H1 (cell line): Measurements from ENCODE around the gene TOMM5. TPM values are rescaled to one million over a fixed set of nuclear protein-coding genes. Genes with fewer than 3 reads are reported as not detected.

Experiments used
- CTCF ChIA-PET: fragments of 300-600 bp; sonication (Branson Sonifier 250); formaldehyde crosslinking; loops from one replicate; lab custom pipeline; 2021; ENCODE audit not compliant: partially characterized antibody; lab: Charles Lee
- POLR2A ChIA-PET: fragments of 300-600 bp; sonication (Branson Sonifier 250); formaldehyde crosslinking; loops from one replicate; lab custom pipeline; 2021; ENCODE audit warnings: inconsistent platforms; ENCODE audit not compliant: partially characterized antibody; lab: Charles Lee
- DNase-seq, 2 experiments: peaks; one replicate each; pipeline versions ENCODE4 v3.0.0 to v3.0.0-alpha.2; 2010 to 2022; ENCODE audit warnings: low spot score in 2 of 2, low read depth in 1 of 2, mixed read lengths in 1 of 2
- FAIRE-seq: peaks from 2 replicates; lab custom pipeline; 2011; peaks lifted over from hg19 to GRCh38; lab: Jason Lieb, UNC
- H2AFZ ChIP-seq: 2 replicates; pipeline ENCODE4 v1.8.1; 2012; ENCODE audit warnings: low read length, inconsistent platforms
- H2AK5ac ChIP-seq: 2 replicates; pipeline ENCODE4 v1.6.1; 2013; ENCODE audit warnings: low read depth, low read length
- H2BK120ac ChIP-seq: replicated peaks from 2 replicates; pipeline ENCODE3; 2013; ENCODE audit warnings: low read depth, low read length, inconsistent platforms
- H2BK12ac ChIP-seq: 2 replicates; pipeline ENCODE4 v1.6.1; 2013; ENCODE audit warnings: low read depth, low read length
- H2BK15ac ChIP-seq: 2 replicates; pipeline ENCODE4 v1.6.1; 2013; ENCODE audit warnings: low read length
- H2BK20ac ChIP-seq: 2 replicates; pipeline ENCODE4 v1.6.1; 2013; ENCODE audit warnings: low read length
- H2BK5ac ChIP-seq: 2 replicates; pipeline ENCODE4 v1.6.1; 2013; ENCODE audit warnings: low read depth, low read length
- H3K14ac ChIP-seq: 2 replicates; pipeline ENCODE4 v1.6.1; 2013; ENCODE audit warnings: inconsistent platforms; ENCODE audit not compliant: insufficient read length
- H3K18ac ChIP-seq: 2 replicates; pipeline ENCODE4 v1.6.1; 2013; ENCODE audit warnings: low read length; ENCODE audit errors: extremely low read depth
- H3K23ac ChIP-seq: 2 replicates; pipeline ENCODE4 v1.6.1; 2013; ENCODE audit warnings: inconsistent platforms; ENCODE audit not compliant: insufficient read length
- H3K23me2 ChIP-seq: 2 replicates; pipeline ENCODE4 v1.6.1; 2013; ENCODE audit warnings: low read depth, low read length
- H3K27ac ChIP-seq: 2 replicates; pipeline ENCODE4 v1.6.1; 2011; ENCODE audit warnings: low read depth, low read length, inconsistent platforms
- H3K27me3 ChIP-seq, 4 experiments: replicated peaks in 1 of 4; 1 replicate in 1 of 4; 2 replicates in 3 of 4; pipeline versions ENCODE4 v1.6.1 to v1.8.1; 2011 to 2013; ENCODE audit warnings: low read length in 3 of 4, mild to moderate bottlenecking in 3 of 4, inconsistent platforms in 2 of 4, mixed read lengths in 2 of 4, moderate library complexity in 1 of 4; ENCODE audit not compliant: control insufficient read depth in 3 of 4, insufficient read depth in 3 of 4; ENCODE audit errors: extremely low read depth in 1 of 4
- H3K36me3 ChIP-seq, 4 experiments: 2 replicates each; pipeline versions ENCODE4 v1.6.1 to v1.8.1; 2011 to 2013; ENCODE audit warnings: mild to moderate bottlenecking in 4 of 4, low read length in 3 of 4, moderate library complexity in 2 of 4, control low read depth in 1 of 4, inconsistent platforms in 1 of 4; ENCODE audit not compliant: insufficient read depth in 4 of 4, control insufficient read depth in 2 of 4
- H3K4ac ChIP-seq: replicated peaks from 2 replicates; pipeline ENCODE3; 2013; ENCODE audit warnings: low read length, low read depth, mixed read lengths, inconsistent platforms; ENCODE audit not compliant: insufficient read length
- H3K4me1 ChIP-seq, 4 experiments: replicated peaks in 1 of 4; 1 replicate in 1 of 4; 2 replicates in 3 of 4; pipeline versions ENCODE4 v1.6.1 to v1.8.1; 2011 to 2013; ENCODE audit warnings: low read length in 3 of 4, inconsistent platforms in 2 of 4, mixed read lengths in 1 of 4; ENCODE audit not compliant: insufficient read depth in 4 of 4, control insufficient read depth in 3 of 4
- H3K4me2 ChIP-seq, 2 experiments: 2 replicates each; pipeline versions ENCODE4 v1.6.1 to v1.8.1; 2011 to 2013; ENCODE audit warnings: low read depth in 2 of 2, low read length in 2 of 2, control low read depth in 1 of 2, inconsistent platforms in 1 of 2, mild to moderate bottlenecking in 1 of 2; ENCODE audit not compliant: insufficient read depth in 1 of 2
- H3K4me3 ChIP-seq, 4 experiments: fragments of 200-600, 300-600 bp in 1 of 4; sonication (generic), shearing (Covaris generic), sonication (Bioruptor Twin) in 1 of 4; 2 replicates each; pipeline versions ENCODE4 v1.5.1 to v1.8.1; 2011 to 2016; ENCODE audit warnings: low read length in 4 of 4, low read depth in 3 of 4, control low read depth in 2 of 4, inconsistent platforms in 2 of 4, mild to moderate bottlenecking in 2 of 4, mixed read lengths in 1 of 4, moderate library complexity in 1 of 4; ENCODE audit not compliant: insufficient read depth in 2 of 4; ENCODE audit errors: extremely low read depth in 1 of 4
- H3K56ac ChIP-seq: replicated peaks from 2 replicates; pipeline ENCODE3; 2013; ENCODE audit warnings: low read depth, mild to moderate bottlenecking, mixed read lengths, low read length, inconsistent platforms; ENCODE audit not compliant: insufficient read length
- H3K79me1 ChIP-seq: 2 replicates; pipeline ENCODE4 v1.6.1; 2013; ENCODE audit warnings: low read depth, low read length, control low read depth
- H3K79me2 ChIP-seq, 2 experiments: 2 replicates each; pipeline versions ENCODE4 v1.6.1 to v1.8.1; 2012 to 2013; ENCODE audit warnings: low read length in 2 of 2, mild to moderate bottlenecking in 2 of 2, inconsistent platforms in 1 of 2; ENCODE audit not compliant: insufficient read depth in 2 of 2, control insufficient read depth in 1 of 2
- H3K9ac ChIP-seq, 4 experiments: replicated peaks in 1 of 4; 1 replicate in 1 of 4; 2 replicates in 3 of 4; pipeline versions ENCODE4 v1.6.1 to v1.8.1; 2011 to 2013; ENCODE audit warnings: low read depth in 3 of 4, low read length in 3 of 4, control low read depth in 2 of 4, mild to moderate bottlenecking in 2 of 4, moderate library complexity in 2 of 4, inconsistent platforms in 1 of 4; ENCODE audit errors: extremely low read depth in 1 of 4
- H3K9me3 ChIP-seq, 2 experiments: 2 replicates each; pipeline versions ENCODE4 v1.6.1 to v1.8.1; 2012 to 2013; ENCODE audit warnings: mild to moderate bottlenecking in 2 of 2, moderate library complexity in 2 of 2, control low read depth in 1 of 2, inconsistent platforms in 1 of 2, low read depth in 1 of 2, low read length in 1 of 2, mixed read lengths in 1 of 2; ENCODE audit not compliant: insufficient read depth in 2 of 2
- H4K20me1 ChIP-seq, 2 experiments: replicated peaks in 1 of 2; 2 replicates each; pipeline versions ENCODE3 to v1.8.1; 2011 to 2013; ENCODE audit warnings: inconsistent platforms in 2 of 2, low read length in 2 of 2, mild to moderate bottlenecking in 1 of 2; ENCODE audit not compliant: insufficient read depth in 2 of 2, control insufficient read depth in 1 of 2
- H4K5ac ChIP-seq: 2 replicates; pipeline ENCODE4 v1.6.1; 2013; ENCODE audit warnings: low read length, low read depth, mixed read lengths, inconsistent platforms; ENCODE audit not compliant: insufficient read length
- H4K8ac ChIP-seq: 2 replicates; pipeline ENCODE4 v1.8.0; 2013; ENCODE audit warnings: mild to moderate bottlenecking, moderate library complexity, low read length, inconsistent platforms; ENCODE audit not compliant: insufficient read depth; ENCODE audit errors: extremely low read depth
- H4K91ac ChIP-seq: replicated peaks from 2 replicates; pipeline ENCODE3; 2013; ENCODE audit warnings: low read length, mixed read lengths, inconsistent platforms; ENCODE audit not compliant: insufficient read length
- MAX ChIP-seq: IDR thresholded peaks from 2 replicates; pipeline ENCODE4 v1.6.1; 2012; ENCODE audit warnings: inconsistent platforms
- POU5F1 ChIP-seq: IDR thresholded peaks from 2 replicates; pipeline ENCODE4 v1.6.1; 2011; ENCODE audit warnings: low read depth, mild to moderate bottlenecking, low read length, moderate library complexity
- WGBS, 2 experiments: shearing (Covaris generic) in 1 of 2; methylation state at CpG; one replicate each; pipeline versions ENCODE4 v1.1.6 to v1.1.7; 2013 to 2015; ENCODE audit warnings: low lambda C conversion rate in 2 of 2, mixed read lengths in 2 of 2, inconsistent platforms in 1 of 2, low coverage in 1 of 2, missing lambda C conversion rate in 1 of 2; ENCODE audit not compliant: insufficient replicate concordance in 2 of 2, insufficient coverage in 1 of 2, insufficient read length in 1 of 2; ENCODE audit errors: extremely low coverage in 1 of 2, missing lambda C conversion rate in 1 of 2; 5-methylcytosine and 5-hydroxymethylcytosine counted together
- polyA plus RNA-seq, 7 experiments: library from polyadenylated mRNA; depleted of rRNA in 3 of 7; stranded (reverse) in 5 of 7; unstranded in 2 of 7; fragments of >200 nt in 5 of 7; fragments of 200-250 nt in 2 of 7; gene quantifications; 1 replicate in 5 of 7; 2 replicates in 1 of 7; 4 replicates in 1 of 7; pipeline versions ENCODE4 v1.2.1 to v1.2.3, GENCODE V29; 2011 to 2013; ENCODE audit warnings: missing spikeins in 2 of 7, mixed read lengths in 2 of 7
- total RNA-seq: library from RNA; stranded (reverse); fragmentation: NEBNext Ultra II Directional; extraction: Animal tissue kit (Norgen Biotek cat#: 25700); gene quantifications from 2 replicates; pipeline ENCODE4 v1.2.1, GENCODE V29; 2021

The TOMM5 gene
- total and polyA plus RNA-seq, 2 of the 8 experiments (the other 6 are each of a cell fraction or from before 2014, with no cell fraction given): 171 to 174 TPM

GRCh38 chr9:37575511-37575914 is 16.9 kb downstream of the TOMM5 start:
- H2BK20ac ChIP-seq: no peak overlapping the region
- H3K23ac ChIP-seq: no peak overlapping the region
- H2BK15ac ChIP-seq: no peak overlapping the region
- H2AFZ ChIP-seq: 0 out of 2 replicates have a peak overlapping the region, but pooled peaks have one; percentile 75
- H3K4ac ChIP-seq: no peak overlapping the region
- peak overlapping the region; percentile 85; the same call in 1 of the 2 replicates for H4K8ac ChIP-seq
- no peak overlapping the region for H4K5ac ChIP-seq
- H3K18ac ChIP-seq: 0 out of 2 replicates have a peak overlapping the region, but pooled peaks have one; percentile 39
- peak overlapping the region; percentile 91 to 94 for H3K4me2 ChIP-seq
- H3K79me1 ChIP-seq: peaks cover 7% of the 10 kb centered on the region
- TF ChIP-seq POU5F1 (no peak), MAX (no peak)
- ChIA-PET CTCF (interaction anchor here (0.7 to 1.5 kb wide), 5 partner anchors 10 to 94 kb away, joined by 3 to 5 read pairs (median 3); no protein-coding TSS in a partner anchor), POLR2A (interaction anchor here (0.6 to 8.0 kb wide), 10 partner anchors 9 to 199 kb away, joined by 3 to 52 read pairs (median 3); partner anchors contain the start of genes POLR1E and TOMM5)
- H3K79me2 ChIP-seq: peaks cover 0 to 18% of the 10 kb centered on the region in 2 experiments; a peak in 2 of 4 replicates
- H3K27me3 ChIP-seq: no peaks in the 10 kb centered on the region; a peak in 1 of 7 replicates
- H3K9me3 ChIP-seq: no peaks in the 10 kb centered on the region
- H3K14ac ChIP-seq: no peak overlapping the region
- peak overlapping the region; percentile 69 to 91 (median 79) for H3K4me3 ChIP-seq
- DNase-seq (no peak), FAIRE-seq (no peak)
- H3K27ac ChIP-seq: 0 out of 2 replicates have a peak overlapping the region, but pooled peaks have one; percentile 18
- H3K23me2 ChIP-seq: peaks cover 9% of the 10 kb centered on the region
- peaks cover 5 to 6% of the 10 kb centered on the region in 2 experiments for H4K20me1 ChIP-seq
- H2AK5ac ChIP-seq: no peak overlapping the region
- peaks cover 0 to 6% (median 0%) of the 10 kb centered on the region in 4 experiments; a peak in 1 of 8 replicates for H3K36me3 ChIP-seq
- H4K91ac ChIP-seq: no peak overlapping the region
- H3K56ac ChIP-seq: no peak overlapping the region
- peak overlapping the region; percentile 56 to 84 (median 68); a peak in 6 of 7 replicates for H3K9ac ChIP-seq
- 22% methylated on average over 5 of the region's 5 CpGs; no CpG with 5 or more reads in 1 of the 2 experiments for whole genome bisulfite sequencing, 2 experiments
- no peak overlapping the region for H2BK12ac ChIP-seq
- H2BK120ac ChIP-seq: no peak overlapping the region
- H2BK5ac ChIP-seq: no peak overlapping the region
- peaks cover 8 to 25% (median 18%) of the 10 kb centered on the region in 4 experiments for H3K4me1 ChIP-seq
